HG03025 (cell line): ENCODE results near the gene CLOCK.

ENCODE experiments used
- ATAC-seq: cut with Tn5 transposase; IDR thresholded peaks from one replicate; pipeline ENCODE4 v1.9.1; 2021; ENCODE audit warnings: mild to moderate bottlenecking, moderate library complexity; ENCODE audit not compliant: unreplicated experiment, low FRiP score

The CLOCK gene

DNA sequence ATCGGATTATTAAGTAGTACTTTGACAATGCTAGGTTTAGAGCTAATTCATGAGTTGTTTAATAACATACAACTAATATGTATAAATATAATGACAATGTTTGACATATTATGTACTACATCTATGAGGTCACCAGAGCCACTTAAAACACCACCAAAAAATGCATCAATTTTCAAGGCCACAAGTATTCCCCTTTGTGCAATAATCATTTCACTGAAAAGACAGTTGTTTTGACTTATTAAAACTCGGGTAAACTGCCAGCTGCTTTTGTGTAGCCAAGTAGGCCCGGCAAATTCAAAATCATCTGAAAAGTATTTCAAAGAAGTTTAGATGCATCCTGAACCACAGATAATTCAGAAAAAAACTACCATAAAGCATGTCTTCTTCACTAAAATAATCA lies 48.7 kb downstream of the CLOCK start:
- no peak for ATAC-seq

DNA sequence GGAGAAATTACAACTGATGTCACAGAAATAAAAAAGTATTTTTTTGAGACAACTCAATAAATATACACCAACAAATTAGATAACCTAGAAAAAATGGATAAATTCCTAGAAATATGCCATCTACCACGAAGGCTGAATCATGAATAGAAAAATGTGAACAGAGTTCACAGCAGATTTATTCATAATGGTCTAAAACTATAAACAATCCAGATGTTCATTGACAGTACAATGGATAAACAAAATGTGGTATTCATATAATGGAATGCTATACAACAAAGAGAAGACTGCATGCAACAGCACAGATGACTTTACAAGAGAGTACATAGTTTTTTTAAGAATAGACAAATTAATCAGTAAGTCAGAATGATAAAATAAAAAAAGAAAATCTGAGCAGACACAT lies 55.2 kb downstream of the CLOCK start:
- ATAC-seq = no peak

DNA sequence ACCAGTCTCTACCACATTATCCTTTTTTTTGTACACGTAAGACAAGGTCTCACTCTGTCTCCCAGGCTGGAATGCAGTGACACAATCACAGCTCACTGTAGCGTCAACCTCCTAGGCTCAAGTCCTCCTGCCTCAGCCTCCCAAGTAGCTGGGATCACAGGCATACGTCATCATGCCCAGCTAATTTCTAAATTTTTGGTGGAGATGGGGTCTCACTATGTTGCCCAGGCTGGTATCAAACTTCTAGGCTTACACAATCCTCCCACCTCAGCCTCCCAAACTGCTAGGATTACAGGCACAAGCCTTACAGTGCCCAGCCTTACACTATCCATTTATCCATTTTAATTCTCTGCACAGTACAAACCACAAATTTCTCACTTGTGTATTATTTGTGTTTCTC lies 58.0 kb downstream of the CLOCK start:
- ATAC-seq = no peak

DNA sequence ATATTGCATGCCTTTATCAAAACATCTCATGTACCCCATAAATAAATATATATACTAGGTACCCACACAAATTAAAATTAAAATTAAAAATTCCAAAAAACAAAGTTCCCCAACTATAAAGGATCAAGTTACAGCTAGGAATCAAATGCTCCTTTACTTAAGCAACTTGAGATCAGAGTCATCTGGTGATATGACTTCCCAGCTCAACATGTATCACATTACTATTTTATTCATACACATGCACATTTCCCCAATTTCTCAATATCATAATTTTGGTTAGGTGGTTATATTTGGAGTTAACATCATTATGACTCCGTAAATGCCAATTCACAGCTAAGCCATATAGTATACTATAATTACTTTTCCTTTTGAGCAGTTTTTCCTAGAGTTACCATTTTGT lies 60.9 kb downstream of the CLOCK start:
- ATAC-seq = no peak

DNA sequence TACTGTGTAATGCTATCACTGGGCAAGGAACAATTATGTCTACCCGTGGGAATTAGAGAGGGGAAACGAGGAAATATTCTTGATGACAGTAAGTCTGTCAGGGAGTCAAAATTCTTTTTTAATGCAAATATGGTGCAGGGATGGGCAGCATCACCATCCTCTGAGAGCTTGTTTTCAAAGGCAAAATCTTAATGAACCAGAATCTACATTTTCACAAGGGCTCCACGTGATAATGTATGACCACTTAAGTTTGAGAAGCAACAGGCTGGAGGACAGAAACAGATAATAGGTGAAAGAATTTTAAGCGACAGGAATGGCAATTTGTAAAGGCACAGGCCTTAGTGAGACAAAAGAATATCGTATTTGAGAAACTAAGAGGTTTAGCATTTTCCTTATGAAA lies 63.4 kb downstream of the CLOCK start:
- ATAC-seq = no peak

DNA sequence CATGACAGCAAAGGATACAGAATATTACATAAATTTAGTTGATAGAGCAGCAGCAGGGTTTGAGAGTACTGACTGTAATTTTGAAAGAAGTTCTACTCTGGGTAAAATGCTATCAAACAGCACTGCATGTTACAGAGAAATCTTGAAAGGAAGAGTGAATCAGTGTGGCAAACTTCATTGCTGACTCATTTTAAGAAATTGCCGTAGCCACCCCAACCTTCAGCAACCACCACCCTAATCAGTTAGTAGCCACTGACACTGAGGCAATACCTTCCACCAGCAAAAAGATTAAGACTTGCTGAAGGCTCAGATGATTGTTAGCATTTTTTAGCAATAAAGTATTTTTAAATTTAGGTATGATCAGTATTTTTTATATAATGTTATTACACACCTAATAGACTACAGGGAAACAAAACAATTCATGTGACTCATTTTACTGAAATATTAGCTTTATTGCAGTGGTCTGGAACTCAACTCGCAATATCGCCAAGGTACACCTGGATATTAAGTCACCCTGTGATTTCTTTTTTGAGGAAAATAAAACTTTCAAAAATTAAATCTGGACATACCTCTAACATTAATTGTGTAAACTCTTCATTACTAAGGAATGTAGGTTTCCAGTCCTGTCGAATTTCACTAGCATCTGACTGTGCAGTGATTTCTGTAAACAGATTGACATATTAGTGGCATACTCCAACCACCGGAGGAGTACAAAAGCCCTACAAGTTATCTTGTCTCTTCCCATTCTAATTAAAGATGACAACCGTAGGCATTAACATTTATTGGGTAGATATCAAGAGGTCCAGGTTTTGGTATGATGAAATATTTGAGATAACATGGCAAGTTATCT lies 71.1 kb downstream of the CLOCK start:
- no peak for ATAC-seq

DNA sequence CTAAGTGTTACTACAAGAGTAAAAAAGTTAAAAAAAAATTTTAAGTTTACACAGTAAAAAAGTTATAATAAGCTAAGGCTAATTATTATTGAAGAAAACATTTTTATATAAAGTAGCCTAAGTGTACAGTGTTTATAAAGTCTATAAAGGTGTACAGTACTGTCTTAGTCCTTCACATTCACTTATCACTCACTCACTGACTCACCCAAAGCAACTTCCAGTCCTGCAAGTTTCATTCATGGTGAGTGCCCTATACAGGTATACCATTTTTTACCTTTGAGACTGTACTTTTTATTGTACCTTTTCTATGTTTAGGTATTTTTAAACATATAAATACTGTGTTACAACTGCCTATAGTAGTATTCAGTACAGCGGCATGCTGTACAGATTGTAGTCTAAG lies 76.7 kb downstream of the CLOCK start:
- no peak for ATAC-seq

DNA sequence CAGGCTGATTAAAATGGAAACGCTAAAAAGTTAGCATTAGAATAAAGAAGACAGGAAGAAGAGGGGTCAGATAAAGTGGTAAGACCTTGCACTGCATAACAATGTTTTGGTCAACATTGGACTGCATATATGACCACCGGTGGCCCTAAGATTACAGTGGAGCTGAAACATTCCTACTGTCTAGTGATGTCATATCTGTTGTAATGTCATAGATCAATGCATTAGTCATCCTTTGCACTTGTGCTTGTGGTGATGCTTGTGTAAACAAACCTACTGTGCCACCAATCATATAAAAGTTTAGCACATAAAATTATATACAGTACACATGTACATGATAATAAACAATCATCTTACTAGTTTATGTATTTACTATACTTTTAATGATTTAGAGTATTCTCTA lies 78.0 kb downstream of the CLOCK start:
- no peak for ATAC-seq

DNA sequence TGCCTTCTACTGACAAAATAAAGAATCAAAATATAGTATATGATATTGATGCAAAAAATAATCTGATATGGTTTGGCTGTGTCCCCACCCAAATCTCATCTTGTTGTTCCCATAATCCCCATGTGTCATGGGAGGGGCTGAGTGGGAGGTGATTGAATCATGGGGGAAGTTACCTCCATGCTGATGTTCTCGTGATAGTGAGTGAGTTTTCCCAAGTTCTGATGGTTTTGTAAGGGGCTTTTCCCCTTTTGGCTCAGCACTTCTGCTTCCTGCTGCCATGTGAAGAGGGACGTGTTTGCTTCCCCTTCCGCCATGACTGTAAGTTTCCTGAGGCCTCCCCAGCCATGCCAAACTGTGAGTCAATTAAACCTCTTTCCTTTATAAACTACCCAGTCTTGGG lies 80.7 kb downstream of the CLOCK start:
- ATAC-seq = no peak

DNA sequence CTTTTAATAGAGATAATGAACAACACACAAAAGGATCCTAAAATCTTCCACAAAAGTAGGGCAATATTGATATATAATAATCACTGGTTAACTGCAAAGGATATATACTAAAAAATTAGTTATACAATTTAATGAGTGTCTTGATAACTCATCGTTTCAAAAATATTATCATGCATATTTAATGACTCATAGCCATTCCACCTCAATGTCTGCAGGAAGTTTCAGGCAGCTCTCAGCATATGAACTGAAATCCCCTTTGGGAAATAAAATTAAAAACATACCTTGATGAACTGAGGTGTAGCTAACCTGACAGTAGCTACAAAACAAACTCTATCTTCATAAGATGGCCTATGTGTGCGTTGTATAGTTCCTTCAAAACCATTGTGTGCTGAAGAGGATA lies 88.1 kb downstream of the CLOCK start:
- no peak for ATAC-seq

DNA sequence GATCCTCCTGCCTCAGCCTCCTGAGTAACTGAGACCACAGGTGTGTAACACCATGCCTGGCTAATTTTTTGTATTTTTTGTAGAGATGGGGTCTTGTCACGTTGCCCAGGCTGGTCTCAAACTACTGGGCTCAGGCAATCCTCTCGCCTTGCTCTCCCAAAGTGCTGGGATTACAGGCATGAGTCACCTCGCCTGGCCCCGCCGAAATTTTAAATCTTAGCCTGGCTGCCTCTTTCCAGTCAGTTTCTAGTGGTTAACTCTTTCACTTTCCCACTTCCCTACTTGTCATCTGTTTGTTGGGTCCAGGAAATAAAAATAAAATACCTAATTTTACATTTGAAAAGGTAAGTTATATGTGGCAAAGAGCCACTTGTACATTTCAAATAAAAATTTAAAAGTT lies 88.5 kb downstream of the CLOCK start:
- no peak for ATAC-seq

DNA sequence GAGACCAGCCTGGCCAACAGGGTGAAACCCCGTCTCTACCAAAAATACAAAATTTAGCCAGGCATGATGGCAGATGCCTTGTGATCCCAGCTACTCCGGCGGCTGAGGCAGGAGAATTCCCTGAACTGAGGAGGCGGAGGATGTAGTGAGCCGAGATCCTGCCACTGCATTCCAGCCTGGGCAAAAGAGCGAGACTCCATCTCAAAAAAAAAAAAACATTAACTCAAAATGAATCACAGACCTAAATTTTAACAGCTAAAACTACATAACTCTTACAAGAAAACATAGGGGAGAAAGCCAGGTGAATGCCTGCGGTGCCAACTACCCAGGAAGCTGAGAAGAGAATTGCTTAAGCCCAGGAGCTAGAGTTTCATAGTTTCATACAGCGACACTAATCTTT lies 96.1 kb downstream of the CLOCK start:
- no peak for ATAC-seq

DNA sequence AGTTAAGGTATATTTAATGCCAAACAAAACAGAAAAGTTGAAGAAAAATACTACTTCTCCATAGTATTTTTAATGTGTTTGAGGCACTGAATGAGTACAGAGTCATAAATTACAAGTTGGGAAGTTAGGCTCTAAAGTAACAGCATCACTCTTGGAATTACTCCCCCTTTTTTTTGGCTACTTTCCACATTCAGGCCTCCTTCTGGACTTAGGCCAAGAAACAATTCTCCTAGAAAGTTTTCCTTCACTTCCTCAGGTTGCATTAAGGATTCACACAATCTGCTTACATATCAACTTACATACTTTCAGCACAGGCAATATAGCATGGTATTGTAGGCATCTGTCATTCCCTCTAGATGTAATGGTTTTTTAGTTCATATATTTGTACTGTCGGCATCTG lies 98.9 kb downstream of the CLOCK start:
- ATAC-seq = no peak

DNA sequence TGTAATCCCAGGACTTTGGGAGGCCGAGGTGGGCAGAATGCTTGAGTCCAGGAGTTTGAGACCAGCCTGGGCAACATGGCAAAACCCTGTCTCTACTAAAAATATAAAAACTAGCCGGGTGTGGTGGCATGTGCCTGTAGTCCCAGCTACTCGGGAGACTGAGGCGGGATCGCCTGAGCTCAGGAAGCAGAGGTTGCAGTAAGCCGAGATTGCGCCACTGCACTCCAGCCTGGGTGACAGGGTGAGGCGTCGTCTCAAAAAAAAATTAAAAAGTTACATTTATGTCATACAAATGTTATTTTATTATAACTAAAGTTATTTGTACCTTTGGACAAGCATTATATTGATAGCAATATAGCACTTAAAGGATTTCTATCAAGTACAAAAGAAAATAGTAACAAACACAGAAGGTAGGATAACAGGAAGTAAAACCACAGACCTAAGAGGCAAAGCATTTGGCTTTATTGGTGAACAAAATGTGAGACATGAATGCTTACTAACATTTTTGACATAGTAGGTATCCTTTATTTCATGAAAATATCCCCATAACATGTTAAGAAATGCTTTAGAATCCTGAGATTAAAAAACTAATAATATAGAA lies 99.5 kb downstream of the CLOCK start:
- no peak for ATAC-seq

DNA sequence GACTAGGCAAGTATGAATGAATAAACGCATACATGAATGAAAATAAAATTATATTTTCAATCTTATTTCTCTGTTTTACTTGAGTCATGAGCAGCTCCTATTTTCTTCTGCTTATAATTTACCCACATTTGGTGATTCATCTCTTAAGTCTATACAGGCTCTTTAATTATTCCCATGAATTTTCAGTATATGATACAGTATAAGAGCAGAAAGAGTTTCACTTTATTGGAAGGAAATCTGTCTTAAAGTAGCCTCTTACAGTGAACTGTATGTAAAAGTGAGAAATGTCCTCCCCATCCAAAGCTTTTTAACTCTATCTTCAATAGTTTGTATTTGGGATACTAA lies 100.2 kb downstream of the CLOCK start:
- no peak for ATAC-seq

DNA sequence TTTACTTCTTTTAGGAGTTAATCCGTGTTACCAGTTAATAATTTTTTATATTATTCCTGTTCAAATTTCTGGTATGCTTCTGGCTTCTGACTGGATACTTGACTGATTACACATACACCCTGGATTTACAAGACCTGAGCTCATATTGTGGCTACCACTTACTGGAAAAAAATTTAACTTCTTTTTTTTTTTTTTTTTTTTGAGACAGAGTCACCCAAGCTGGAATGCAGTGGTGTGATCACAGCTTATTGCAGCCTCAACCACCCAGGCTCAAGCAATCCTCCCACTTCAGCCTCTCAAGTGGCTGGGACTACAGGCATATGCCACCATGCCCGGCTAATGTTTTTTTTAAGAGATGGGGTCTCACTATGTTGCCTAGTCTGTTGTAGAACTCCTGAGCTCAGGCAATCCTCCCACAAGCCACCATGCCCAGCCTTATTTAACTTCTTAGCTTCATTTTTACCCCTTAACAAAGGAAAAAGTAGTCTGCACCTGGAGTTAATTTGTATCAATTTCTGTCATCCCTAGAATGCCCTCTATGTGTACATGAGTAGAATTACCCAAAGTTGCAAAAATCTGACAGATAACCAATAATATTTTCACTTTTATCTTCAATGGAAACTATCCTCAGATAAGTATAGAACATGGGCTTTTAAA lies 100.7 kb downstream of the CLOCK start:
- no peak for ATAC-seq

DNA sequence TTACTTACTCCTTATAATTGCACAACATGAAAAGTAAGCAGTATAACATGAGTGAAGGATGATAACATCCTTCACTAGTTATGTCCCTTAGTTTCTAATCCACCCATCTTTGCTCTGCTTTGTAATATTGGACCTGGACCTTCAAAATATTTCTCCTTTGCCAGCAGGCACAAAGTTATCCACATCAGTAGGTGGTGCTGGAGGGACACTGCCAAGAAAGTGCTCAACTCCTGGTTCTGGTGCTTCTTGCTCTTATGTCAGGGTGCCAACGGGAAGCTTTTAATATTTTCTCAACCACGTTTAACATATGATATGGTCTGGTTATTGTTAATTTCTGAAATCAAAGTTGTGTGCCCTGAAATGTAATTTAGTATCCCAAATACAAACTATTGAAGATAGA lies 101.9 kb downstream of the CLOCK start:
- ATAC-seq = no peak

DNA sequence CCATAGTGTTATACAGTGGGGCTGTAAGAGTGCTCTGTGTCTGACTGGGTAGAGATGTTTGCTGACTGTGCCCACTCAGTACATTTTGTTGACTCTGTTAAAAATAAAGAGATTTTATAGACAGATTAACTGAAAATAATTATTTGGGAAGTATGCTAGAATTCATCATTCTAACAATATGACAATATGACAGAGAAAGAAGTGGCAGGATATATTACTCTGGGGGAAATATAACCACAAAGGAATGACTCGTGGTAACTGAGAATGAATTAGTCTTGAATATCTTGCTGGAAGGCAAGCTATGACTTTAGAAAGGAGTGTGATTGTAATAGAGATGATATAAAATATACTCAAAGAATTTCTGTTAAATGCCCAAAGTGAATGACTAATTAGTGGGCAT lies 104.2 kb downstream of the CLOCK start:
- no peak for ATAC-seq

DNA sequence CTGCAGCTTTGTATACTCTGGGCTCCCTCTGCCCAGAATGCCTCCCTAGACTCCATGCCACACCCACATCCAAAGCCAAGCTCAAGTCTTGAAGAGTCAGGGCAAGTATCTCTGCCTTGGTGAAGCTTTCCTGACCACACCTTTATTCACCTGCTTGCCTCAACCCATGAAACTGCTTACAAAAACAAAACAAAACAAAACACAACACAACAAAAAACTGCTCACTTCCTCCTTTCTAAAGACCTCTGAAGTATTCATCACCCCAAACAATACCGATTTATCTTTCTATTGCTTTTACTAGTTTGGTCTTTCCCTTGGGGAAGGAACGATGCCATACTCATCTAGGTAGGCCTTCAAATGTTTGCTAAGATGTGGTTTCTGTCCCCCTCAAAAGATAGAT lies 105.9 kb downstream of the CLOCK start:
- ATAC-seq = peak; percentile 47

DNA sequence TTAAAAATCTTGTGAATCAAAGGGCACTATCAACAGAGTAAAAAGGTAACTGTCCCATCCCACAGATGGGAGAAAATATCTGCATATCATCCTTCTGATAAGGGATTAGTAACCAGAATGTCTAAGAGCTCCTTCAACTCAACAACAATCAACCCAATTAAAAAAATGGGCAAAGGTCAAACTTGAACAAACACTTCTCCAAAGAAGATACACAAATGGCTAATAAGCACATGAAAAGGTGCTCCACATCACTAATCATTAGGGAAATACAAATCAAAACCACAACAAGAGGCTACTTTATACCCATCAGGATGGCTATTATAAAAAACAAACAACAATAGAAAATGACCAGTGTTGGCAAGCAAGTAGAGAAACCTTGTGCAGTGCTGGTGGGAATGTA lies 107.7 kb downstream of the CLOCK start:
- no peak for ATAC-seq

DNA sequence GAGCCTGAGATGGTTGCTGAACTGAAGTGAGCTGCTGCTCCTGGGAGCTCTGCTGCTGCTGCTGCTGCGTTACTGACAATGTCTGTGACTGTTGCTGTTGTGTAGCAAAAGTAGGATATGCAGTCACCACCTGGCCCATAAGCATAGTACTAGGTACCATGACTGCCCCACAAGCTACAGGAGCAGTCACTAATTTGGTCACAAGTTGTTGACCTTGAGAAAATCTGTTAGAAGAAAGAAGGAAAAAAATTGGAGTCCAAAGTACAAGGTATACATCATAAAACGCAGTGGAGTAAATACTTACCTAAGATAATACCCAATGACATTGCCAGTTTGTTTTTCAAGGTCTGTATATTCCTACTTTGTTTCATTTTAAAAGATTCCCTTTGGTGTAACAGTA lies 108.4 kb downstream of the CLOCK start:
- ATAC-seq = no peak

DNA sequence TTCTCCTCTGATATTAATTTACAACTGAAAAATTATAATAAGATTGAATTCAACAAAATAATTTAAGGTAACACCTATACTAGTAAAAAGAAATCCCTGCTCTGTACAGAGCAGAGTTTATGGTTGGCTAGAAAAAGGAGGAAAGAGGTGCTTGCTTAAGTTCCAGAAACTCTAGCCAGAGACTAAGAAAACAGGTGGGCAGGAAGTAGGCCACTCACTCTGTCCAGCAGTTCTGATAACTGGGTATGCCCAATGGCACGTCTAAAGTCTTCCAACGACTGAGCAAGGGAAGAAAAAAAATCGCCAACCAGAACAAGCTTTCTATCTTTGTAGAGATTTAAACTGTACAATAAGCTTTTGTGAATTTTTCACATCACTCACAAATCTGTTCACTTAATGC lies 108.9 kb downstream of the CLOCK start:
- no peak for ATAC-seq
